CD1c-positive myeloid dendritic cell (primary cell): Measurements from ENCODE around the gene EZR.
A peak's percentile ranks its signal among the peaks of the same experiment; 100 is the strongest.
"Not testable (repeated sequence)": the region's sequence is repeated elsewhere in the genome, so short reads cannot be mapped to it uniquely, and the experiment has no call there.

Experiments
- DNase-seq: peaks from one replicate; pipeline ENCODE4 v3.0.0-alpha.2; 2016; ENCODE audit errors: extremely low spot score

Gene EZR

GRCh38 chr6:158797331-158798310 lies 21.5 kb downstream of the EZR start:
- DNase-seq = no peak

GRCh38 chr6:158796353-158796752 lies 22.8 kb downstream of the EZR start:
- no peak for DNase-seq

GRCh38 chr6:158795516-158795915 lies 23.7 kb downstream of the EZR start:
- DNase-seq = no peak

- DNase-seq = peak; percentile 53
These were observed 25.7 kb downstream of the EZR start for GRCh38 chr6:158793432-158793831.

- DNase-seq = not testable (repeated sequence)
These were observed 26.7 kb downstream of the EZR start for GRCh38 chr6:158792505-158792904.

GRCh38 chr6:158791274-158791855 lies 27.8 kb downstream of the EZR start:
- no peak for DNase-seq

GRCh38 chr6:158789115-158789917 lies 29.9 kb downstream of the EZR start:
- no peak for DNase-seq

GRCh38 chr6:158787395-158787794 lies 31.8 kb downstream of the EZR start:
- no peak for DNase-seq

- DNase-seq = no peak
These were observed 32.4 kb downstream of the EZR start for GRCh38 chr6:158786645-158787304.

- no peak for DNase-seq
These were observed 34.1 kb downstream of the EZR start for GRCh38 chr6:158785036-158785435.

- no peak for DNase-seq
These were observed 34.7 kb downstream of the EZR start for GRCh38 chr6:158784505-158784904.

GRCh38 chr6:158783851-158784250 lies 35.3 kb downstream of the EZR start:
- DNase-seq = no peak

GRCh38 chr6:158783167-158783450 lies 36.1 kb downstream of the EZR start:
- DNase-seq = no peak

GRCh38 chr6:158782432-158783166 lies 36.6 kb downstream of the EZR start:
- no peak for DNase-seq

GRCh38 chr6:158781692-158782373 lies 37.3 kb downstream of the EZR start:
- no peak for DNase-seq

- DNase-seq = no peak
These were observed 38.0 kb downstream of the EZR start for GRCh38 chr6:158780988-158781691.

- DNase-seq = no peak
These were observed 38.8 kb downstream of the EZR start for GRCh38 chr6:158780246-158780884.

- DNase-seq = no peak
These were observed 41.1 kb downstream of the EZR start for GRCh38 chr6:158778005-158778527.

GRCh38 chr6:158777510-158777909 lies 41.7 kb downstream of the EZR start:
- DNase-seq = no peak
